PC-9 (cell line): ENCODE data around the gene DOCK2. TPM values are rescaled to one million over a fixed set of nuclear protein-coding genes. Genes with fewer than 3 reads are reported as not detected.

Source experiments
- BruUV-seq: library from RNA; stranded (reverse); fragments of 400-500 nt; replicated peaks from 2 replicates; lab custom pipeline; 2021; lab: Mats Ljungman, UMichigan
- CTCF ChIA-PET: fragments of 300-600 bp; sonication (Branson Sonifier 250); formaldehyde crosslinking; loops from one replicate; lab custom pipeline; 2022; ENCODE audit warnings: antibody characterized with exemption; lab: Charles Lee
- POLR2A ChIA-PET: fragments of 300-600 bp; sonication (Branson Sonifier 250); formaldehyde crosslinking; loops from one replicate; lab custom pipeline; 2022; ENCODE audit warnings: antibody characterized with exemption; ENCODE audit not compliant: unreplicated experiment; lab: Charles Lee
- DNase-seq, 2 experiments: peaks; one replicate each; pipeline versions ENCODE4 v3.0.0 to v3.0.0-alpha.2; 2015 to 2022; ENCODE audit warnings: mixed read lengths in 1 of 2
- H2AFZ ChIP-seq: fragments of 200-600 bp; sonication (generic); 2 replicates; pipeline ENCODE4 v1.8.1; 2017; ENCODE audit warnings: antibody characterized with exemption
- H3F3A ChIP-seq: fragments of 200-600 bp; sonication (generic); 2 replicates; pipeline ENCODE4 v1.8.1; 2017; ENCODE audit warnings: antibody characterized with exemption, mild to moderate bottlenecking, low read depth; ENCODE audit not compliant: insufficient read depth
- H3K27ac ChIP-seq: fragments of 200-600 bp; sonication (generic); 2 replicates; pipeline ENCODE4 v1.6.1; 2016; ENCODE audit warnings: mixed run types
- H3K27me3 ChIP-seq: fragments of 200-600 bp; sonication (generic); 2 replicates; pipeline ENCODE4 v1.6.1; 2016; ENCODE audit warnings: low read depth, mixed run types; ENCODE audit not compliant: insufficient read depth
- H3K36me3 ChIP-seq: fragments of 200-600 bp; sonication (generic); 2 replicates; pipeline ENCODE4 v1.6.1; 2016; ENCODE audit warnings: low read depth, mixed run types
- H3K4me1 ChIP-seq: fragments of 200-600 bp; sonication (generic); replicated peaks from 2 replicates; pipeline ENCODE4 v1.6.1; 2016; ENCODE audit warnings: mixed run types; ENCODE audit not compliant: insufficient read depth
- H3K4me2 ChIP-seq: fragments of 200-600 bp; sonication (generic); 2 replicates; pipeline ENCODE4 v1.6.1; 2017; ENCODE audit warnings: mixed run types
- H3K4me3 ChIP-seq: fragments of 200-600 bp; sonication (generic); 2 replicates; pipeline ENCODE4 v1.6.1; 2016; ENCODE audit warnings: mixed run types
- H3K79me2 ChIP-seq: fragments of 200-600 bp; sonication (generic); 2 replicates; pipeline ENCODE4 v1.6.1; 2017; ENCODE audit warnings: low read depth, mixed run types
- H3K9me2 ChIP-seq: fragments of 200-600 bp; sonication (generic); 2 replicates; pipeline ENCODE4 v1.8.1; 2017; ENCODE audit warnings: mild to moderate bottlenecking; ENCODE audit not compliant: insufficient read depth
- H3K9me3 ChIP-seq: fragments of 200-600 bp; sonication (generic); 2 replicates; pipeline ENCODE4 v1.8.1; 2016; ENCODE audit warnings: low read depth; ENCODE audit not compliant: insufficient read depth
- H4K20me1 ChIP-seq: fragments of 200-600 bp; sonication (generic); 2 replicates; pipeline ENCODE4 v1.8.1; 2017; ENCODE audit not compliant: insufficient read depth
- CTCF ChIP-seq: fragments of 200-600 bp; sonication (generic); conservative IDR thresholded peaks from 2 replicates; pipeline ENCODE4 v1.6.1; 2017; ENCODE audit warnings: mixed run types, antibody characterized with exemption, mild to moderate bottlenecking, moderate library complexity
- EZH2 ChIP-seq: fragments of 200-600 bp; sonication (generic); IDR thresholded peaks from 2 replicates; pipeline ENCODE4 v1.8.0; 2017; ENCODE audit warnings: antibody characterized with exemption, low read depth
- intact Hi-C: fragments of 100-400 bp; cut with micrococcal nuclease; formaldehyde crosslinking; loops from one replicate; pipeline ENCODE4 v1.10.0; 2022; ENCODE audit not compliant: unreplicated experiment
- total RNA-seq: library from RNA; stranded (reverse); gene quantifications from 2 replicates; pipeline ENCODE4 v1.2.3, GENCODE V29; 2021

The DOCK2 gene
- total RNA-seq, 1 experiment from 2014 or later: 0.41 TPM

GRCh38 chr5:169796731-169797130, 159.7 kb downstream of the DOCK2 start:
- Histone ChIP-seq H3K27ac (no peak overlapping the region), H3K9me3 (no peaks in the 10 kb centered on the region), H3K4me1 (peaks cover 62% of the 10 kb centered on the region), H2AFZ (no peak overlapping the region), H3K4me2 (no peak overlapping the region), H3K9me2 (no peaks in the 10 kb centered on the region), H3K36me3 (no peaks in the 10 kb centered on the region), H3K4me3 (no peak overlapping the region), H4K20me1 (no peaks in the 10 kb centered on the region), H3K79me2 (no peaks in the 10 kb centered on the region), H3K27me3 (no peaks in the 10 kb centered on the region), H3F3A (peaks cover 29% of the 10 kb centered on the region)
- no peak for DNase-seq
- POLR2A ChIA-PET: no interaction called here
- TF ChIP-seq CTCF (no peak), EZH2 (no peak)
- CTCF ChIA-PET: no interaction called here
- BruUV-seq: no TSS peak
- intact Hi-C loops: no loop called here

- CTCF ChIA-PET: no interaction called here
- no peaks in the 10 kb centered on the region for H4K20me1 ChIP-seq
- intact Hi-C loops: no loop called here
- no TSS peak for BruUV-seq
- no peak for DNase-seq
- POLR2A ChIA-PET: interaction anchor here (0.6 kb wide), 1 partner anchor 836 kb away, joined by 4 read pairs; no protein-coding TSS in a partner anchor
- TF ChIP-seq EZH2: no peak
- no peak for TF ChIP-seq CTCF
- no peak overlapping the region for H3K4me2 ChIP-seq
- H3K9me3 ChIP-seq: no peaks in the 10 kb centered on the region
- no peaks in the 10 kb centered on the region for H3K79me2 ChIP-seq
- H3K9me2 ChIP-seq: no peaks in the 10 kb centered on the region
- H3K27me3 ChIP-seq: no peaks in the 10 kb centered on the region
- no peaks in the 10 kb centered on the region for H3K36me3 ChIP-seq
- H3K27ac ChIP-seq: peak overlapping the region; percentile 93; the same call in 1 of the 2 replicates
- H3F3A ChIP-seq: peaks cover 31% of the 10 kb centered on the region
- no peak overlapping the region for H3K4me3 ChIP-seq
- peaks cover 70% of the 10 kb centered on the region for H3K4me1 ChIP-seq
- no peak overlapping the region for H2AFZ ChIP-seq
Measured at GRCh38 chr5:169797577-169797976, 160.5 kb downstream of the DOCK2 start.

GRCh38 chr5:169798438-169798837, 161.4 kb downstream of the DOCK2 start:
- POLR2A ChIA-PET: no interaction called here
- peak overlapping the region; percentile 93 for H3K27ac ChIP-seq

More at GRCh38 chr5:169798438-169798837, 161.4 kb downstream of the DOCK2 start:
- TF ChIP-seq CTCF (no peak), EZH2 (no peak)
- Histone ChIP-seq H4K20me1 (no peaks in the 10 kb centered on the region), H3K4me2 (peak overlapping the region; percentile 58), H3K4me1 (peaks cover 78% of the 10 kb centered on the region), H3K9me3 (no peaks in the 10 kb centered on the region), H3K9me2 (no peaks in the 10 kb centered on the region), H3K4me3 (no peak overlapping the region), H3K36me3 (no peaks in the 10 kb centered on the region), H2AFZ (no peak overlapping the region), H3K79me2 (no peaks in the 10 kb centered on the region), H3K27me3 (no peaks in the 10 kb centered on the region), H3F3A (peaks cover 38% of the 10 kb centered on the region)
- BruUV-seq: no TSS peak
- intact Hi-C loops: no loop called here
- CTCF ChIA-PET: no interaction called here
- DNase-seq: no peak
